GM21381 (cell line): ENCODE results near the gene RPL23.
A peak's percentile ranks its signal among the peaks of the same experiment; 100 is the strongest.

Source experiments
- ATAC-seq: cut with Tn5 transposase; IDR thresholded peaks from one replicate; pipeline ENCODE4 v1.9.1; 2021; ENCODE audit warnings: mild to moderate bottlenecking, moderate library complexity; ENCODE audit not compliant: unreplicated experiment

Gene RPL23

DNA sequence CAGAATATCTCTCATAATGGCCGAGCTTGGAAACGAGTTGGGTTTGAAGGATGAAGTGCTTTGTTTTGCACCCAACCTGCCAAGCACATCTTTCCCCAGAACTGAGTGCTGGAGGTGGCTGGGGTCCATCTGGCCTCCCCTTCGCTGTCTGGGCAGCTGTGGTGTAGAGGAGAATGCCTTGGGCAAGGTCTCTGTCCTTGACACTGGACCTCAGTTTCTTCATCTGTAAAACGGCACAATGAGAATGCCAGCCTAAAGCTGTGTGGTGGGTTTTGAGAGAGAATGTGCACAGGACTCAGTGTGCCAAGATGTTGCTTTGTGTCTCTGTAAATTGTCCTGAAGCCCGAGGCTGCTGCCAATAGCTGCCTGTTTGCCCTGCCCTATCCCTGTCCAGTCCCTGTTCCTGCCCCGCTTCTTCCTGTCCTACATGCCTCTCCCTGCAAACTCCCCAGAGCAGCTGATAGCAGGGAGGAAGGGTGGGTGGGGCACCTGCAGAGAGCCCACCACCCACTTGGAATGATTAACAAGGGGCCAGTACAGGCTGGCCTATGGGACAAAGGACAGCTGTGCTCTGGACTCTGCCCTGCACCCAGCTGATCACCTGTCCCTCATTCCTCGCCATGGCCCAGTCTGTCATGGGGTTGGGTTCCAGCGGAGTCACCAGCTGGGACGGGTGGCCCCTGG lies 31.7 kb upstream of the RPL23 start:
- ATAC-seq = no peak

DNA sequence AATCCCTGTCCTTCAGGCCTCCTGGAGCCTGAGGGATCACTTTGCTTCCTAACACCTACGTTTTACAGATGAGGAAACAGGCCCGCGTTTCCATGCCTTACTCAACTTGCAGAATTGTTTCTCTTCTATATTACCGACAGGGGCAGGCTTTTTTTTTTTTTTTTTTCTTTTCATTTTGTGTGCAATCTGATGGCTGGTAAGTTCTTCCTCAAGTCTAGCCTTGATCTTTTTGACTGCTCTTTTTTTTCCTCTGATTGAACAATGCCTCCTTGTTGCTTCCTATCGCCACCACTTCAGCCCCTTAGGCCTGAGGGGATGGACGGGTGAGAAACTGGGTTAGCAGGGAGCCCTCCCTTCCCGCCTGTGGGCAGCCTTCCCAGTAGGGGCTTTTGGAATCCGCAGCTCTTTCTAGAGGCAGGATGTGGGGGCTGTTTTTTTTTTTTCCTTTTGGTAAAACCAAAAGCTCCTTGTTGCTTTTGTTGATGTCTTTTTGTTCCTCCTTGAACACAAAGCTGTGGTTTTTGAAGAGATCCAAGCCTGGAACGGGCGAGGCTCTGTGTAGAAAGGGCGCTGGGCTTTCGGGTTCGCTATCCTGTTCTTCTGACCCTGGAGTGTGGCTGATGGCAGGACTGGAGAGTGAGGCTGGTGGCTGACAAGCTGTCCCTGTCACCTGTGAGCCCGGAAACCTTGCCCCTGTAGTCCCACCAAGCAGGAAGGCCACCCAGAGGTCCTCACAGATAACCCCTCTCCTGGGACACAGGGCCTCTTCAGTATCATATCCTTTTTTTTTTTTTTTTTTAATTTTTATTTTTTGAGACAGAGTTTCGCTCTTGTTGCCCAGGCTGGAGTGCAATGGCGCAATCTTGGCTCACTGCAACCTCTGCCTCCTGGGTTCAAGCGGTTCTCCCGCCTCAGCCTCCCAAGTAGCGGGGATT lies 30.3 kb upstream of the RPL23 start:
- no peak for ATAC-seq

DNA sequence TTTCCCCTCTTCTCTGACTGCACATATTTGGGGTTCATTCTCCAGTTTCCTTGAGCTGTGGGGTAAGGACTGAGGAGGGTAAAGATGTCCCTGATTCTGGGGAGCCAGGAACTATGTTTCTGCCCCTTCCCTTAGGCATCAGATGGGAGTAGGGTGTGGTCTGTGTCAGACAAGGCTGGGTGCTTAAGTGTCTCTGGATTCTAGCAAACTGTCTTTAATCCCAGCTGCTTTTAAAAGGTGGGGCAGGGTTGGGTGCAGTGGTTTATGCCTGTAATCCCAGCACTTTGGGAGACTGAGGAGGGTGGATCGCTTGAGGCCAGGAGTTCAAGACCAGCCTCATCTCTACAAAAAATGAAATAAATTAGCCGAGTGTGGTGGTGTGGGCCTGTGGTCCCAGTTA lies 29.3 kb upstream of the RPL23 start:
- no peak for ATAC-seq

DNA sequence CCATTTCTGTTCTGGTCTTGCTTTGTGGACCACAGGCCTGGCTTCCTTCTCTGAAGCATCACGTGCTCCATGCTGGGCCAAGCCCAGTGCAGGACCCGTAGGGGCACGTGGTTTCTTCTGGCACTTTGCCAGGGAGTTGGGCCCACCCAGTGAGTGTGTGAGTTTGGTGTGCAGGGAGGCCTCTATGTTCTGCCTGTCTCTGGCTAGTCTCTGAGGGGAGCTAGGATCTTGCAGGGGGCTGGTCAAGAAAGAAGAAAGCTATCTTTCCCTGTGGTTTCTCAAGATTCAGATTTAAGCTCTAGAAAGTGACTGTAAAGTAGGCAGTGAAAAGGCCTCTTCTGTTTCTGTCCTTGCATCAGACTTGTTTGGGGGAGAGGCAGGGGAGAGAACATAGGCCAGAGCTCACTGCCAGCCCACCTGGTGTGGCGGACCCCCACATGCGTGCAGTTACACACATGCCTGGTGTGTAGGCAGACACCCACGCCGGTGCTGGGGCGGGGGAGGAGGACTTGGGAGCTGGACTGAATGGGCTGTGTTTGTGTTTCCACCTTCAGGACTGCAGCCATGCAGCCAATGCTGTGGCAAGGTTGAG lies 28.2 kb upstream of the RPL23 start:
- no peak for ATAC-seq

DNA sequence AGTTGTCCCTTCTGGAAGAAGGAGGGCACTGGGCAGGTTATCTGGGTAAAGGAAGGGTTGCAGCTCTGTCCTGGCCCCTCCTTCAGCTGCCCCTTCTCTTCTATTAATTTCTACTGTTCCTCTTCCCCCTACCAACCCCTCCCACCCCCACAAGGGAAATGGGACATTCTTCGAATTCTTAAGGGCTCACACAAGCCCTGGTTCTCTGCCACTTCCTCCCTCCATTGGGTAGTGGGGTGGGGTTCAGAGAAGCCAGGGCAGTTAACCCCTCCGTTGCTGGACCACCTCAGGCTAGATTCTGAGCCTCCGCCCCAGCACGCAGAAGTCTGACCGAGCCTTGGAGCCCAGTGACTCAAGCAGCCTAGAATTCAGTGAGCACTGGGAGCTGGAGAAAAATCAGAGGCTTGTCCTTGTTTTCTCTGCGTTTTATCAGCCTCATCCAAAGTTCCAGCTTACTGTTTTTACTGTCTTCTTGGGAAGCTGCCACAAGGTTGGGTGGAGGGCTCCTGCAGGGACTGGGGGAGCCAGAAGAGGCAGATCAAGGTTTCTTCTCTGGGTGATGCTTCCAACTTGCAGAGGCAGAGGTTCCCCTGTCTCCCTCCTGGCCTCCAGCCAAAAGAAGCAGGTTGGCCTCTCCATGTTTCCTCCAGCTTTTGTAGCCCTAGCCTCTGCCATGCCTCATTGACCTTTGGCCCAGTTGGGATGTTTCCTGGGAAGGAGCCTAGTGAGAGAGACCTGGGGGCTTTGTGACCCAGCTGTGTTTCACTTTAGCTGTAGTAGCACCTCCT lies 26.6 kb upstream of the RPL23 start:
- ATAC-seq = no peak

DNA sequence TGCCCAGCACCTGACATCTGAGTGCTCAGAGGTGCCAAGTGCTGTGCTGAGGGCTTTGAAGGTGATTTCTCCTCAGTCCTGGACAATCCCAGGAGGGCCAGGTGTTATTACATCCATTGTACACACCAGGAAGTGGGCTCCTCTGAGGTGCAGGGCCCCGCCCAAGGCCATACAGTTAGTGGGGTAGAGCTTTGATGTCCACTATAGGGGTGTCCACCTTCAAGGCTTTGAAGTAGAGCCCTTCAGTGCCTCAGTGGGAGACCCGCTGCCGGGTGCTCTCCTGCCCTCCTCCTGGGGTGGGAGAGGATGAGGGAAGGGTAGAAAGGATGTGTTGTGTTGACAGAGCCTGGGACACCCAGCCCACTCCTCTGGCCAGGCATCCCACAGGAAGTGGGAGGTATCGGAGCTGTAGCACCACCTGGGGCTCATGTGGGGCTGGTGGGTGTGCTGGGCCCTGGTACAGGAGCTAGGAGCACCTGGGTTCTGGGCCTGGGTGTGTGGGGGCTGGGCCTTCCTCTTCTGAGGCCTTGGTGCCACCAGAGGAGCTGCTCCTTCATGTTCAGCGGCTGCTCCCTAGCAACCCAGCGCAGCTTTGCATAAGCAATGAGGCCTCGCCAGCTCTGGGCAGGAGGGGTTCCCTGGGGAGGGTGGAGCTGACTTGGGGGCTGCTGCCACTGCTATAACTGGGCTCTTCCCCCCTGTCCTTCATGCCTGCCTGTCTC lies 23.8 kb upstream of the RPL23 start:
- ATAC-seq = no peak

DNA sequence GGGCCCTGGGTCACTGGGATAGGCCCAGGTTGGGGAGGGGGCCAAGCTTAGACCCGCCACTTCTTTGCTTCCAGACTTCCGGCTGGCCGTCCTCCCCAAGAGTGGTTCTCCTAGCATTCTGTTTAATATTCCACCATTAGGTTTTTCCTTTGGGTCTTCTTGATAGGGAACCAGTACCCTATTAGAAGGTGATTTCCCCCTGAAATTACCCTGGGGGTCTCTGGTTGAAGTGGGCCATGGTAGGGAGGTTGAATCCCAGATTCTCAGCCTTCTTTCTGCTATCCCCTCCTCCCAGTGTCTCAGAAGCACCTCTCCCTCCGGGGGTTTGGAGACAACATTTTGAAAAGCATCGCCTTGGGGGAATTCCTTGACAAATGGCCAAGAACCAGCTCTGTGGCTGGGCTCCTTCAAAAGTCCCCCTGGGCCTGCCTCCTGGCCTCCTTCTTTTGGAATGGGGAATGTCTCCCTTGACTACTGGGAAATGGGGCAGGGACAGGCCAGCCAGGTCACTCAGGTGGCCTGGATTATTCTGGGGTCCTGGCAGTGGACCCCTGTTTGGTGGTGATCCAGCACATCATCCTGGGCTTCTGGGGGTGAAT lies 22.1 kb upstream of the RPL23 start:
- no peak for ATAC-seq

DNA sequence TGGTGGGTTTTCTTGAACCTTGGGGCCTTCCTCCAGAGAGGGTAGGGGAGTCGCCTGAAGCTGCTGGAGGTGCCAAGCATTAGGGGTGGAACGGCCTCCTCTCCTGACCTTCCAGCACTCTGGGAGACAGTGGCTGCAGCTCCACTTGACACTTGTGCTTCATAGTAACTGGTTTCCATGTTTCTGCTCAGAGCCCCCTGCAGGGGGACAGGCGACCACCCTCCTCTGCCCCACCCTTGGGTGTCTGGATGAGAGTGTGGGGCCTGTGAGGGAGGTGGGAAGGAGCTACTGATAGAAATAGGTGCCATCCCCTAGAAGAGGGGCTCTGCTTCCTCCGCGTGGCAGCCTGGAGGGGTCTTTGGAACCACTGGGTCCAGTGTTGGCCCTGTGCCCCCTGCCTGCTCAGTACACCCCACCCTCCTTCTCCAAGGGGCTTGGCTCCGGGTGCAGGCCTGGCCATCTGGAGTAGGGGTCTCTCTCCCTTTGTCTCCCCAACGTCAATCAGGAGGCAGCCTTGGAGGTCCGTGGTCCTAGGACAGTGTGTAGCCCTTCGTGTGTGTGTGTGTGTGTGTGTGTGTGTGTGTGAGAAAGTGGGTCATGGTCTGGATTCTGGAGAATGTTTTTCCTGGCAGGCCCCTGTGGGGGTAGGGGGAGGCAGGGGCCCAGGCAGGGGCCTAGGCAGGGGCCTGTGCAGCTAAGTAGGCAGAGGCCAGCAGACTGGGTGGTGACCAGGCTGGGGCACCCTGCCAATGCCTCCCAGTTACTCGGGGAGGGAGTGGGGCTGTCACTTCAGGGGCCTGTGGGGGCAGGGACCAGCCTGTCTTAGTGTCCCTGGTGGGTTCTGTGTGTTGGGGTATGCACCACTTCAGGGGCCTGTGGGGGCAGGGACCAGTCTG lies 21.2 kb upstream of the RPL23 start:
- no peak for ATAC-seq

DNA sequence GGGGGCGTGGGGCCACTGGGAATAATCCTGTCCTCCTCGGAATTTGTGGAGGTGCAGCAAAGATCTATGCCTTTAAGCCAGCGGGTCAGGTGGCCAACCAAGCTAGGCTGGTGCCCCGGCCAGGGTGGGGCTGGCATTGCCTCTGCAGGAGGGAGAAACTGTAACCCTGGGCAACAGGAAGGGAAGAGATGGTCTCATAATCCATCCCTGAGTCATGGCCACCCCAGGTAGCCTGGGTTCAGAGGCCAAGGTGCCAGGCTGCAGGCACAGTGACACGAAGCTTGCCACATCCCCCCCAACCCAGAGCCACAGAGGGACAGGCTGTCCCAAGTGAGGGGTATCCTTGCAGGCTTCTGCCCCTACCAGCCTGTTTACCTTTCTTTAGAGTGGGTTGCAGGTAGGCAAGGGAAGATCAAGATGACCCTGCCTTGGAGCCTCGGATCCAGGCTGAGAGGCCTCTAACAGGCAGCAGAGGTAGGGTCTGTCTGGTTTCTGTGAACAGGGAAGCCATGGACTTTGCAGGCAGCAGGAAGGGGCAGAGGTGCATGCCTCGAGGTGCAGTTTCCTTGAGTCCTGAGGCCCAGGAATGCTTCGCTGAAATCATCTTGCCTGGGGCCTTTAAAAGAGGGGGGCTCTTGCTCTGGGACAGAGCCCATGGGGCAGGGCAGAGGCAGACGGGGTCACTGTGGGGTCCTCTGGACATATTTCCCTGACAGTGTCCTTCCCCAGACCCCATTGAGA lies 20.3 kb upstream of the RPL23 start:
- ATAC-seq = no peak

DNA sequence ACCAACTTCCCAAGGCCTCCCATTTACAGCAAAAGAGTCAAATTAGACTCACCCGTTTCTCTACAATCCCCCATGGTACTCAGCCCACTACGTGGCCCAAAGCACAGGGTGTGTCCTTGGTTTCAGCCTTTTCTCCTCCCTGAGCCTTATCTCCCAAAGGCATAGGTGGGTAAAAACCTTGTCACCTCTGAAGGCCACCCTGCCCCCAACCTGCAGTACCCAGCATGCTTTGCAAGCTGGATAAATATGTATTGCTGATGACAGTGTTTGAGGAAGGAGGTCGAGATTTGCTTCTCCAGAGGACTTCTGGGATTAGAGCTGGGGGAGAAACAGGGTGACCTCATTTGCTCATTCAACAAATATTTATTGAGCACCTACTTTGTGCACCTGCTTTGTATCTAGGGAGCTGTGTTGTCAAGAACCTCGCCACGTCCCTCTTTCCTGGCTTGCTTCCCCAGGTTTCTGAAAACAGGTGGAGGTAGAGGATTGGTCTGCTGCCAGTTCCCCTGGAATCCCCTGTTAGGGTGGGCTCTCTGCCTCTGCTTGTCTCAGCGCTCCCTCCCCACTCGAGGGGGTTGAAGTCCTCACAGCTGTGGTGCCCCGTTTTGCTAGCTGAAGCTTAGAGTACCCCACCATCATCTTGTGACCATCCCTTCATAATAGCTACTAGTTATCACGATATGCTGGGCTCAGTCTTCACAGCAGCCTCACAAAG lies 19.3 kb upstream of the RPL23 start:
- no peak for ATAC-seq

DNA sequence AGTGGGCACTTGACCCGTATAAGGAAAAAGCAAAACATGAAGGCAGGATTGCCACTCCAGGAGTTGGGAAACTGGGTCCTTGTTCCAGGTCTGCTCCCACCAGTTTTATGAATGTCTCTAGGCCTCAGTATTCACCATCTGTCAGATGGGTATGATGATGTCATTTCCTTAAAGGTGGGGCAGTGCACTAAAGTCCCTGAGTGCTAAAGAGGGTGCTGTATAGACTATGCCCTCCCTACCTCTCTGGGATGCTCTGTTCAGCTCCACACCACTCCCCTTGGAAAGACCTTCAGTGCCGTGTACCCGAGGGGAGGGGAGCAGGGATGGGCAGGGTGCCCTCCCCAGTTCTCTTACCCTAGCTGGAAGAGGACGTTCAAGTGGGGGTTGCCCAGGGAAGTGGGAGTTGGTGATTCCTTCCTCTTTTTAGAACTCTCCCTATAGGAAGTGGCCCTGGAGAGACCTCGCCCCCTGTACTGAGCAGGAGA lies 18.5 kb upstream of the RPL23 start:
- no peak for ATAC-seq

DNA sequence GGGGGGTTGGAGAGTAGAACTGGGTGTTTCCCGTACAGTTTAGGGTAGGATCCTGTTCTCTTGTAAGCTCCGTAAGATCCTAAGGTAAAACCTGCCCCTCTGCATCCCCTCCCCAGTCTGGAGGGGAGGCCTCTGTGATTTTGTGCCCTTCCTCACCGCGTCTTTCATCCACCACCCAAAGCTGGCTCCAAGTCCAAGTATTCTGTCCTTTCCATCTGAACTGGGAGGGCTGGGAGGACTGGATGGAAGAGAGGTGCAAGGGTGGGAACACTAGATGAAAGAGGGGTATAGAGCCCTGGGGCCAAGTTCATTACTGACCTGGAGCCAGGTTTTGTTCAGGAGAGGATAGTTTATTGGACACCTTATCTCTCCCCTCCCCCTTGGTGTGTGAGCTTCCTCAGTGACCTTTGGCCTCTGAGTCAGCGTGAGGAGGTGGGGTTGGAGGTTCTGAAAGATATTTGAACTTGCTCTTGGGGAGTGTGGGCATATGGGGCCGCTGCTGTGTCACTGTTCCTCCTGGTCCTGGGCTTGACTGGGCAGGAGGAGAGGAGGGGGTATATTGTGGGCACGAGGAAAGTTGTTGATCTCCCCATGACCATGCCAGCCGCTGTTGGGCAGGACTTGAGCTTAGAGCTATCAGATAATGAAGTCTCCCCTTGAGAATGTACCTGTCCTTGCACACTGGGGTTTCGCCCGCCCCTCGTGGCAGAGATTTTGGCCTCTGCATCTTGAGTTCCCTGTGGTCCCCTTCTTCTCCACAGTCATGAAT lies 17.9 kb upstream of the RPL23 start:
- ATAC-seq = no peak

DNA sequence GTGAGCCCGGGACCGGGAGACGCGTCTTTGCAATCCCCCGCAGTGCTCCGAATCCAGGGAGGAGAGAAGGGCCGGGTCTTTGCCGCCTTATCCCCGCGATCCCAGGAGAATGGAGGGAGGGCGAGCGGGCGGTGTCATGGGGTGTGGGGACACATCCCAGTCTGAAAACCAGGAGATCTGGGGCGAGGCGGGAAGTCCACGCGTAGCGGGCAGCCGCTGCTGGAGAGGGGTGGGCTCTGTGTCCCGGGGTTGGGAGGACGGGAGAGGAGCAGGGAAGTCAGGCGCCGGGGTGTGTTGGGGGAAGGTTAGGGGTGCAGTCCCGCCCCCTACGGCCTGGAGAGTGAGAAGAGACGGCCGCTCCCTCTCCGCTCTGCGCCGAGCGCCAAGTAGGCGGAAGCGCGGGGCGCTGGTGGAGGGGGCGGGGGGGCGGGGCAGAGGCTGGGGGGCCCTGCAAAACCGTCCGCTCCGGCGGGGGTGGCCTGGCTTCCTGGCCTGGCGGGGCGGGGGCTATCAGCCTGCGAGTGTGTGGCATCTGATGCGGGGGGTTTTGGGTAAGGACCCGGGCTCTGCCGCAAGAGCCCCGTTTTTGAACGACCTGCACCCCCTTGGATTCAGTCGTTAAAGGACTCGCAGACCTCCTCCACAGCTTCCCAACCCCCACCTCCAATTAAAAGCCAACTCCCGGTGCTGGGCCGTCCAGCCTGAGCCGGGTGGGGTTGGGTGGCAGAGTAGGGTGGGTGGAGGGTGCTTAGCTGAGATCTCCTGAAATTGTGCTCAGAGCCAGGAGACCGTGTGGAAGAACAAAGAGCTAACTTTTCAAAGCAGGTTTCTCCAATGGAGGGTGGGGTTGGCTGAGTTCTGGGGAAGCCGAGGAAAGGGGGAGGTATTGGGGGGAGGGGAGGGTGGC lies 17.0 kb upstream of the RPL23 start:
- ATAC-seq = no peak

DNA sequence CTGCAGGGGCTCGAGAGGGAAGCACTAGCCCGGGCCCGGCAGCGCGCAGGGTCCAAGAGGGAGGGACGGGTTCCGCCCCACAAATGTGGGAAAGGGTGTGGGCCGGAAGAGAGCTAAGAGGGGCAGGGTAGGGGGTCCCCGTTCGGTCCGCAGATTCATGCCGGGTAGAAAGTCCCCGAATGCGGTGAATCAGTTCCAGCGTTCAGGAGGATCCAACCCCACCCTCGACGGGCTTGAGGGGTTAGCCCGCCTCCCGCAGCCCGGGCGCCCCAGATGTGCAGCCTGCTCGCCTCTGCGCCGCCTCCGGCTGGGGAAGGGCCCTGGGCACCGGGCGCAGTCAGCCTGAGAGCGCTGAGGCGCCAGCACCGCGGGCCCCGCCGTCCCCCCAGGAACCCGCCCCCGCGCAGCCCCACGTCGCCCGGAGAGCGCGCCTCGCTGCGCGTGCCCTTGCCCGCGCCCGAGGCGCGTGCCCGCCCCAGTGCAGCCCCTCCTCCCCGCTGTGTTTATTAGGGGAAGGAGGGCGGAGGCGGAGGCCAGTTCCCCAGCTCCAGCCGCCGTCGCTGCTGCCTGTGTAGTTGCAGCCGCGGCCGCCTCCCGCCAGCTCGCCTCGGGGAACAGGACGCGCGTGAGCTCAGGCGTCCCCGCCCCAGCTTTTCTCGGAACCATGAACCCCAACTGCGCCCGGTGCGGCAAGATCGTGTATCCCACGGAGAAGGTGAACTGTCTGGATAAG lies 16.2 kb upstream of the RPL23 start, which contains the start of gene LASP1:
LASP1 (plus strand) TSS at position 533 of the 733 bp plus-strand sequence; CDS start at position 665, 132 bp downstream.
- peak; percentile 36 for ATAC-seq
